ENCODE data around the gene ACADS.

Gene ACADS

DNA sequence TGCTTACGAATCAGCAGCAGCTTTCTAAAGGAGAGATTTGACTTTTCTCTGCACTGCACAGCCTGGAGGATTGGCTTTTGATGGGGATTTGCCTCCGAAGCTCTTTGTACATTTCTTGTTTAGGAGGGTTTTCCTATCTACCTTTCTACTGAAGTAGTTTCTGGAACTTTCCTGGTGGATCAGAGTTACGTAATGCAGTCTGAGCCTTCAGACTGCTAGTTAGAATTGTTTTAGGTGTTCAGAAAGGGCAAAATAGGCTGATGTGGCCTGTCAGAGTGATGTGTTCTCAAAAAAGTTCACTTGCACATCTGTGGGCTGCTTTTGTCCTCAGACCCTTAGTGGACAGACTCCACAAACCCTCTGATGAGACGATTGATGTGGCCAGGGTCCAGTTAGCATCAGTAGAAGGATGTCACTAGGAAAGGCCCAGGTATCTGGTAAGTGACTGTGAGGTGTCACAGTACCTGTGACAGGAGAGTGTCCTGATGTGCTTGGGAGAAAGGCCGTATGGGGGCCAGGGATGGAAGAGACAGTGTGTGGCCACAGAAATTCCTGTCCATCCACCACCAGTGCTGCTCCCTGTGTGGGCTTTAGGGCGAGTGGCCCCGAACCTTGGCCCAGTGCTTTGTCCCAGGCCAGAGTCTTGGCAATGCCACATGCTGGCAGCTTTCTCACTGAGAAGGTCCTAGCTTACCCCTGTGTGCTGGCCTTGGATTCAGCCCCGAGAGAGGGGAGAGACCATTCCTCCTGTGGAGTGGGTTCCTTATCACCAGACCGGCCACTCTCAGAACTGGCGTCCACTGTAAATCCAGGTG is 4.4 kb upstream of the ACADS start:
- Histone ChIP-seq H3K36me3 (ENCODE audit: control insufficient read depth in 2 of 2, insufficient read depth in 1 of 2, low read length in 2 of 2) (peaks cover 51 to 82% of the 10 kb centered on the region in 2 experiments), H3K4me3 (ENCODE audit: low read depth, low read length) (no peak overlapping the region), H3K4me1 (ENCODE audit: control insufficient read depth, insufficient read depth, low read length) (no peaks in the 10 kb centered on the region; the same call in none of the 2 replicates), H3K9me3 (ENCODE audit: control insufficient read depth, insufficient read depth, low read depth, low read length) (no peaks in the 10 kb centered on the region), H3K27ac (ENCODE audit: extremely low read depth, low read depth, low read length) (no peak overlapping the region)
- TF ChIP-seq ZNF155 (tag by site-specific recombination; IDR thresholded peaks at IDR 0.05) (no peak), MYNN (tag by site-specific recombination; IDR thresholded peaks at IDR 0.05; ENCODE audit: borderline replicate concordance) (no peak), ZNF571 (tag by site-specific recombination; IDR thresholded peaks at IDR 0.05) (no peak), ZNF529 (tag by site-specific recombination; IDR thresholded peaks at IDR 0.05; ENCODE audit: insufficient replicate concordance) (no peak), ZSCAN16 (tag by site-specific recombination; IDR thresholded peaks at IDR 0.05) (no peak), ZBTB44 (tag by site-specific recombination; IDR thresholded peaks at IDR 0.05) (no peak)
- POLR2A ChIA-PET, result interaction anchor here (0.8 to 1.0 kb wide), 2 partner anchors 9 to 140 kb away, joined by 3 read pairs; partner anchors contain the start of gene POP5
- CTCF ChIA-PET, result interaction anchor here (0.6 to 1.1 kb wide), 2 partner anchors 72 to 126 kb away, joined by 4 to 5 read pairs; no protein-coding TSS in a partner anchor

- TF ChIP-seq BCL11B (tag by site-specific recombination; IDR thresholded peaks at IDR 0.05; ENCODE audit: low read depth), result no peak
- TF ChIP-seq ZNF112 (tag by site-specific recombination; IDR thresholded peaks at IDR 0.05), result no peak
- TF ChIP-seq ZNF548 (tag by site-specific recombination; IDR thresholded peaks at IDR 0.05), result no peak
- TF ChIP-seq ZNF114 (tag by site-specific recombination; IDR thresholded peaks at IDR 0.05), result no peak
- Histone ChIP-seq H3K9me3 (ENCODE audit: control insufficient read depth, insufficient read depth, low read depth, low read length) (no peaks in the 10 kb centered on the region), H3K4me1 (ENCODE audit: control insufficient read depth, insufficient read depth, low read length) (no peaks in the 10 kb centered on the region; the same call in none of the 2 replicates), H3K27ac (ENCODE audit: extremely low read depth, low read depth, low read length) (no peak overlapping the region), H3K4me3 (ENCODE audit: low read depth, low read length) (no peak overlapping the region), H3K36me3 (ENCODE audit: control insufficient read depth in 2 of 2, insufficient read depth in 1 of 2, low read length in 2 of 2) (peaks cover 45 to 78% of the 10 kb centered on the region in 2 experiments)
- POLR2A ChIA-PET, result interaction anchor here (1.0 kb wide), 1 partner anchor 10 kb away, joined by 3 read pairs; no protein-coding TSS in a partner anchor
- CTCF ChIA-PET, result interaction anchor here (0.6 kb wide), 1 partner anchor 126 kb away, joined by 4 read pairs; no protein-coding TSS in a partner anchor
Observed at GRCh38 chr12:120721866-120722265, 3.8 kb upstream of the ACADS start.

GRCh38 chr12:120722784-120723183 is 2.8 kb upstream of the ACADS start:
- Histone ChIP-seq H3K27ac (ENCODE audit: extremely low read depth, low read depth, low read length) (no peak overlapping the region), H3K4me3 (ENCODE audit: low read depth, low read length) (no peak overlapping the region), H3K4me1 (ENCODE audit: control insufficient read depth, insufficient read depth, low read length) (no peaks in the 10 kb centered on the region; the same call in none of the 2 replicates), H3K36me3 (ENCODE audit: control insufficient read depth in 2 of 2, insufficient read depth in 1 of 2, low read length in 2 of 2) (peaks cover 41 to 79% of the 10 kb centered on the region in 2 experiments), H3K9me3 (ENCODE audit: control insufficient read depth, insufficient read depth, low read depth, low read length) (no peaks in the 10 kb centered on the region)
- ChIA-PET POLR2A (no interaction called here), CTCF (no interaction called here)
- TF ChIP-seq ZSCAN16 (tag by site-specific recombination; IDR thresholded peaks at IDR 0.05) (no peak), GLI2 (tag by site-specific recombination; IDR thresholded peaks at IDR 0.05; ENCODE audit: borderline replicate concordance, low read depth) (no peak), ZNF37A (tag by site-specific recombination; IDR thresholded peaks at IDR 0.05) (no peak), ZNF544 (tag by site-specific recombination; IDR thresholded peaks at IDR 0.05) (no peak), ZNF501 (tag by site-specific recombination; IDR thresholded peaks at IDR 0.05) (no peak), SP3 (tag by site-specific recombination; IDR thresholded peaks at IDR 0.05) (no peak), REPIN1 (tag by site-specific recombination; IDR thresholded peaks at IDR 0.05; ENCODE audit: low read depth) (no peak), ZFP3 (tag by site-specific recombination; IDR thresholded peaks at IDR 0.05; ENCODE audit: low read depth) (no peak), OSR2 (tag by site-specific recombination; IDR thresholded peaks at IDR 0.05) (no peak), ZNF549 (tag by site-specific recombination; IDR thresholded peaks at IDR 0.05) (no peak), WT1 (tag by site-specific recombination; IDR thresholded peaks at IDR 0.05) (no peak), AEBP2 (tag by site-specific recombination; IDR thresholded peaks at IDR 0.05; ENCODE audit: borderline replicate concordance) (no peak)
- TF ChIP-seq, protein P1, sequence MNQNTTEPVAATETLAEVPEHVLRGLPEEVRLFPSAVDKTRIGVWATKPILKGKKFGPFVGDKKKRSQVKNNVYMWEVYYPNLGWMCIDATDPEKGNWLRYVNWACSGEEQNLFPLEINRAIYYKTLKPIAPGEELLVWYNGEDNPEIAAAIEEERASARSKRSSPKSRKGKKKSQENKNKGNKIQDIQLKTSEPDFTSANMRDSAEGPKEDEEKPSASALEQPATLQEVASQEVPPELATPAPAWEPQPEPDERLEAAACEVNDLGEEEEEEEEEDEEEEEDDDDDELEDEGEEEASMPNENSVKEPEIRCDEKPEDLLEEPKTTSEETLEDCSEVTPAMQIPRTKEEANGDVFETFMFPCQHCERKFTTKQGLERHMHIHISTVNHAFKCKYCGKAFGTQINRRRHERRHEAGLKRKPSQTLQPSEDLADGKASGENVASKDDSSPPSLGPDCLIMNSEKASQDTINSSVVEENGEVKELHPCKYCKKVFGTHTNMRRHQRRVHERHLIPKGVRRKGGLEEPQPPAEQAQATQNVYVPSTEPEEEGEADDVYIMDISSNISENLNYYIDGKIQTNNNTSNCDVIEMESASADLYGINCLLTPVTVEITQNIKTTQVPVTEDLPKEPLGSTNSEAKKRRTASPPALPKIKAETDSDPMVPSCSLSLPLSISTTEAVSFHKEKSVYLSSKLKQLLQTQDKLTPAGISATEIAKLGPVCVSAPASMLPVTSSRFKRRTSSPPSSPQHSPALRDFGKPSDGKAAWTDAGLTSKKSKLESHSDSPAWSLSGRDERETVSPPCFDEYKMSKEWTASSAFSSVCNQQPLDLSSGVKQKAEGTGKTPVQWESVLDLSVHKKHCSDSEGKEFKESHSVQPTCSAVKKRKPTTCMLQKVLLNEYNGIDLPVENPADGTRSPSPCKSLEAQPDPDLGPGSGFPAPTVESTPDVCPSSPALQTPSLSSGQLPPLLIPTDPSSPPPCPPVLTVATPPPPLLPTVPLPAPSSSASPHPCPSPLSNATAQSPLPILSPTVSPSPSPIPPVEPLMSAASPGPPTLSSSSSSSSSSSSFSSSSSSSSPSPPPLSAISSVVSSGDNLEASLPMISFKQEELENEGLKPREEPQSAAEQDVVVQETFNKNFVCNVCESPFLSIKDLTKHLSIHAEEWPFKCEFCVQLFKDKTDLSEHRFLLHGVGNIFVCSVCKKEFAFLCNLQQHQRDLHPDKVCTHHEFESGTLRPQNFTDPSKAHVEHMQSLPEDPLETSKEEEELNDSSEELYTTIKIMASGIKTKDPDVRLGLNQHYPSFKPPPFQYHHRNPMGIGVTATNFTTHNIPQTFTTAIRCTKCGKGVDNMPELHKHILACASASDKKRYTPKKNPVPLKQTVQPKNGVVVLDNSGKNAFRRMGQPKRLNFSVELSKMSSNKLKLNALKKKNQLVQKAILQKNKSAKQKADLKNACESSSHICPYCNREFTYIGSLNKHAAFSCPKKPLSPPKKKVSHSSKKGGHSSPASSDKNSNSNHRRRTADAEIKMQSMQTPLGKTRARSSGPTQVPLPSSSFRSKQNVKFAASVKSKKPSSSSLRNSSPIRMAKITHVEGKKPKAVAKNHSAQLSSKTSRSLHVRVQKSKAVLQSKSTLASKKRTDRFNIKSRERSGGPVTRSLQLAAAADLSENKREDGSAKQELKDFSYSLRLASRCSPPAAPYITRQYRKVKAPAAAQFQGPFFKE (tag by site-specific recombination; IDR thresholded peaks at IDR 0.05; ENCODE audit: borderline replicate concordance), result no peak

Measured in HEK293 (cell line).